B cell (primary cell): ENCODE measurements around the gene POLD1. TPM values are rescaled to one million over a fixed set of nuclear protein-coding genes. Genes with fewer than 3 reads are reported as not detected.

Experiments
- ATAC-seq: fragments of 200-7000 bp; cut with Tn5 transposase; one replicate; pipeline ENCODE4 v1.10.0; 2021; ENCODE audit warnings: low read depth, mild to moderate bottlenecking, moderate number of reproducible peaks, moderate library complexity
- CTCF ChIA-PET: fragments of 350-600 bp; sonication (Branson Sonifier 250); formaldehyde crosslinking; loops from one replicate; lab custom pipeline; 2021; ENCODE audit warnings: antibody characterized with exemption, inconsistent platforms; lab: Charles Lee
- POLR2A ChIA-PET: fragments of 350-600 bp; sonication (Branson Sonifier 250); formaldehyde crosslinking; loops from one replicate; lab custom pipeline; 2021; ENCODE audit warnings: antibody characterized with exemption; lab: Charles Lee
- DNase-seq: peaks from one replicate; pipeline ENCODE4 v3.0.0; 2013
- H2AFZ ChIP-seq: 2 replicates; pipeline ENCODE4 v1.6.1; 2012; ENCODE audit warnings: mild to moderate bottlenecking, low read depth, low read length; ENCODE audit not compliant: insufficient read depth, poor library complexity, severe bottlenecking
- H3K27ac ChIP-seq, 2 donors: 1 replicate in 1 of 2; 2 replicates in 1 of 2; pipeline ENCODE4 v1.5.1; 2012 to 2013; ENCODE audit warnings: low read length in 2 of 2, mild to moderate bottlenecking in 2 of 2, moderate library complexity in 1 of 2
- H3K27me3 ChIP-seq, 4 experiments: fragments of 200-600 bp in 1 of 4; sonication (generic) in 1 of 4; replicated peaks in 1 of 4; 1 replicate in 2 of 4; 2 replicates in 2 of 4; pipeline versions ENCODE4 v1.6.1 to v1.7.0; 2013 to 2016; ENCODE audit warnings: low read length in 3 of 4, mild to moderate bottlenecking in 2 of 4, mixed read lengths in 1 of 4, moderate library complexity in 1 of 4; ENCODE audit not compliant: insufficient read depth in 4 of 4, control insufficient read depth in 3 of 4; ENCODE audit errors: control extremely low read depth in 1 of 4
- H3K36me3 ChIP-seq, 2 experiments: replicated peaks in 1 of 2; 1 replicate in 1 of 2; 2 replicates in 1 of 2; pipeline versions ENCODE4 v1.6.1 to v1.7.1; 2013; ENCODE audit warnings: low read length in 1 of 2; ENCODE audit not compliant: insufficient read depth in 2 of 2, control insufficient read depth in 1 of 2; ENCODE audit errors: control extremely low read depth in 1 of 2, extremely low read depth in 1 of 2
- H3K4me1 ChIP-seq, 2 donors: fragments of 200-600 bp in 1 of 2; sonication (generic) in 1 of 2; 1 replicate in 1 of 2; 2 replicates in 1 of 2; pipeline versions ENCODE4 v1.5.1 to v1.6.1; 2013 to 2017; ENCODE audit warnings: low read length in 2 of 2; ENCODE audit not compliant: control insufficient read depth in 2 of 2, insufficient read depth in 2 of 2
- H3K4me2 ChIP-seq: replicated peaks from 2 replicates; pipeline ENCODE3; 2012; ENCODE audit warnings: mild to moderate bottlenecking, low read depth, low read length; ENCODE audit not compliant: poor library complexity, severe bottlenecking
- H3K4me3 ChIP-seq, 5 experiments: fragments of 200-600 bp in 1 of 5; sonication (generic) in 1 of 5; 1 replicate in 3 of 5; 2 replicates in 2 of 5; pipeline versions ENCODE4 v1.5.1 to v1.7.0; 2011 to 2016; ENCODE audit warnings: low read length in 4 of 5, mild to moderate bottlenecking in 4 of 5, low read depth in 2 of 5, control low read depth in 1 of 5, moderate library complexity in 1 of 5; ENCODE audit not compliant: insufficient read depth in 1 of 5; ENCODE audit errors: control extremely low read depth in 1 of 5, extremely low read depth in 1 of 5
- H3K79me2 ChIP-seq: fragments of 200-600 bp; sonication (generic); one replicate; pipeline ENCODE4 v1.6.0; 2016; ENCODE audit warnings: low read length; ENCODE audit not compliant: control insufficient read depth, insufficient read depth
- H3K9ac ChIP-seq: fragments of 200-600 bp; sonication (generic); 2 replicates; pipeline ENCODE4 v1.6.1; 2017; ENCODE audit warnings: mild to moderate bottlenecking, low read length, moderate library complexity
- H3K9me3 ChIP-seq, 3 donors: one replicate each; pipeline versions ENCODE4 v1.6.1 to v1.7.1; 2013; ENCODE audit warnings: low read length in 2 of 3; ENCODE audit not compliant: control insufficient read depth in 2 of 3, insufficient read depth in 1 of 3; ENCODE audit errors: control extremely low read depth in 1 of 3
- H4K20me1 ChIP-seq: 2 replicates; pipeline ENCODE4 v1.6.0; 2012; ENCODE audit warnings: mild to moderate bottlenecking, low read length; ENCODE audit not compliant: insufficient read depth, control insufficient read depth, poor library complexity, severe bottlenecking
- H3K27ac Mint-ChIP-seq: one replicate; pipeline ENCODE4 v1.8.0; 2021; ENCODE audit warnings: mixed read lengths
- H3K27me3 Mint-ChIP-seq: one replicate; pipeline ENCODE4 v1.8.0; 2021; ENCODE audit warnings: mixed read lengths
- H3K4me1 Mint-ChIP-seq: one replicate; pipeline ENCODE4 v1.8.0; 2021; ENCODE audit warnings: mixed read lengths
- H3K4me3 Mint-ChIP-seq: one replicate; pipeline ENCODE4 v1.8.0; 2021; ENCODE audit warnings: mixed read lengths
- H3K9me3 Mint-ChIP-seq: one replicate; pipeline ENCODE4 v1.8.0; 2022; ENCODE audit warnings: mixed read lengths; ENCODE audit not compliant: insufficient read depth
- CTCF ChIP-seq: fragments of 200-600 bp; IDR thresholded peaks from one replicate; pipeline ENCODE4 v1.8.0; 2022; ENCODE audit warnings: antibody characterized with exemption, mild to moderate bottlenecking
- EZH2 ChIP-seq: IDR thresholded peaks from 2 replicates; pipeline ENCODE4 v1.6.1; 2012; ENCODE audit warnings: borderline replicate concordance, low read depth, mild to moderate bottlenecking, moderate library complexity, low read length; ENCODE audit not compliant: insufficient read depth, poor library complexity, severe bottlenecking
- WGBS: methylation state at CpG from one replicate; pipeline ENCODE4 v1.1.5; 2013; ENCODE audit warnings: missing lambda C conversion rate; ENCODE audit not compliant: insufficient coverage; 5-methylcytosine and 5-hydroxymethylcytosine counted together
- intact Hi-C: fragments of 100-400 bp; cut with micrococcal nuclease; formaldehyde crosslinking; loops from one replicate; pipeline ENCODE4 v1.10.0; 2022
- polyA plus RNA-seq: library from polyadenylated mRNA; depleted of rRNA; stranded (reverse); fragments of >200 nt; gene quantifications from 2 replicates; pipeline ENCODE4 v1.2.3, GENCODE V29; 2012
- total RNA-seq, 2 donors: library from RNA; stranded (reverse); fragments of 120-200 nt in 1 of 2; gene quantifications; 1 replicate in 1 of 2; 2 replicates in 1 of 2; pipeline versions ENCODE4 v1.2.3 to v1.2.4, GENCODE V29; 2013 to 2022

The POLD1 gene
- total and polyA plus RNA-seq, 2 donors (not counting 1 experiment from before 2014, with no cell fraction given), result 43.6 to 65.2 TPM

- Histone ChIP-seq H4K20me1 (peaks cover 43% of the 10 kb centered on the region), H3K79me2 (peaks cover 65% of the 10 kb centered on the region), H2AFZ (peak within 1 kb of the TSS; percentile 41), H3K9me3 (no peaks in the 10 kb centered on the region), H3K27ac (peak within 1 kb of the TSS; percentile 97 to 98), H3K4me1 (peaks cover 57 to 81% of the 10 kb centered on the region in 2 donors), H3K4me3 (peak within 1 kb of the TSS; percentile 83 to 98 (median 87)), H3K27me3 (no peaks in the 10 kb centered on the region), H3K36me3 (peaks cover 0 to 28% of the 10 kb centered on the region in 2 experiments), H3K9ac (peak within 1 kb of the TSS; percentile 97), H3K4me2 (peak within 1 kb of the TSS; percentile 97)
- Mint-ChIP-seq H3K27me3 (no peaks in the 10 kb centered on the region), H3K9me3 (no peaks in the 10 kb centered on the region), H3K27ac (peak within 1 kb of the TSS; percentile 90), H3K4me1 (peaks cover 65% of the 10 kb centered on the region), H3K4me3 (peak within 1 kb of the TSS; percentile 94)
- WGBS, result 1% methylated on average over 24 of the region's 34 CpGs
- POLR2A ChIA-PET, result interaction anchor here (0.6 to 6.4 kb wide), 7 partner anchors 12 to 754 kb away, joined by 5 to 96 read pairs (median 8); partner anchors contain the start of genes MYBPC2, NR1H2 and POLD1
- peak; percentile 34 for ATAC-seq
- CTCF ChIA-PET, result interaction anchor here (0.9 to 7.3 kb wide), 6 partner anchors 10 to 61 kb away, joined by 3 to 36 read pairs (median 4); partner anchors contain the start of gene POLD1
- peak; percentile 82 for DNase-seq
- TF ChIP-seq EZH2, result no peak
- TF ChIP-seq CTCF, result no peak
- intact Hi-C loops, result loop anchor here (5.0 kb wide), 1 partner anchor 76 kb away; no protein-coding TSS in a partner anchor
Measured at GRCh38 chr19:50418176-50419021, 34.3 kb downstream of the POLD1 start, which contains the start of gene SPIB. Gene SPIB (plus strand): TSS chr19:50418938. CDS start chr19:50418963, 25 bp downstream.
